ENCODE measurements around the gene REXO5.

REXO5 gene

GRCh38 chr16:20822521-20823325, 16.4 kb downstream of the REXO5 start:
- Histone ChIP-seq H3K27me3 (ENCODE audit: insufficient read depth, low read length, poor library complexity) (no peaks in the 10 kb centered on the region), H3K9me3 (ENCODE audit: insufficient read depth, low read length, severe bottlenecking) (no peaks in the 10 kb centered on the region), H3K4me2 (ENCODE audit: insufficient read depth, low read length) (no peak overlapping the region), H3K4me1 (ENCODE audit: insufficient read depth, low read length) (no peaks in the 10 kb centered on the region), H2AFZ (ENCODE audit: low read depth, low read length) (no peak overlapping the region), H3K4me3 (ENCODE audit: low read depth in 1 of 2, low read length in 2 of 2) (no peak overlapping the region), H3K79me2 (ENCODE audit: insufficient read depth, low read length) (no peaks in the 10 kb centered on the region), H3K36me3 (ENCODE audit: insufficient read depth, low read length) (peaks cover 54% of the 10 kb centered on the region), H3K27ac (ENCODE audit: low read length) (no peak overlapping the region), H4K20me1 (ENCODE audit: insufficient read depth, low read length) (no peaks in the 10 kb centered on the region), H3K9ac (ENCODE audit: low read depth, low read length) (no peak overlapping the region)
- ATAC-seq (ENCODE audit: insufficient read depth, low read depth) (peak; percentile 58), DNase-seq (no peak)
- TF ChIP-seq EZH2 (IDR thresholded peaks at IDR 0.05; ENCODE audit: borderline replicate concordance, low read depth, low read length, severe bottlenecking) (no peak), CTCF (IDR thresholded peaks at IDR 0.05; ENCODE audit: borderline replicate concordance, extremely low read depth, low read length, poor library complexity, severe bottlenecking) (no peak)

- Histone ChIP-seq H3K27ac (ENCODE audit: low read length) (no peak overlapping the region), H2AFZ (ENCODE audit: low read depth, low read length) (no peak overlapping the region), H3K4me3 (ENCODE audit: low read depth in 1 of 2, low read length in 2 of 2) (no peak overlapping the region), H3K9me3 (ENCODE audit: insufficient read depth, low read length, severe bottlenecking) (no peaks in the 10 kb centered on the region), H3K27me3 (ENCODE audit: insufficient read depth, low read length, poor library complexity) (no peaks in the 10 kb centered on the region), H3K4me2 (ENCODE audit: insufficient read depth, low read length) (no peak overlapping the region), H3K79me2 (ENCODE audit: insufficient read depth, low read length) (no peaks in the 10 kb centered on the region), H3K4me1 (ENCODE audit: insufficient read depth, low read length) (no peaks in the 10 kb centered on the region), H4K20me1 (ENCODE audit: insufficient read depth, low read length) (no peaks in the 10 kb centered on the region), H3K9ac (ENCODE audit: low read depth, low read length) (no peak overlapping the region), H3K36me3 (ENCODE audit: insufficient read depth, low read length) (peaks cover 56% of the 10 kb centered on the region)
- no peak for DNase-seq
- no peak for TF ChIP-seq EZH2 (IDR thresholded peaks at IDR 0.05; ENCODE audit: borderline replicate concordance, low read depth, low read length, severe bottlenecking)
- ATAC-seq (ENCODE audit: insufficient read depth, low read depth): no peak
Measured at GRCh38 chr16:20826039-20826566, 19.8 kb downstream of the REXO5 start.

- ATAC-seq (ENCODE audit: insufficient read depth, low read depth) (no peak), DNase-seq (no peak)
- Histone ChIP-seq H3K9me3 (ENCODE audit: insufficient read depth, low read length, severe bottlenecking) (no peaks in the 10 kb centered on the region), H3K4me1 (ENCODE audit: insufficient read depth, low read length) (no peaks in the 10 kb centered on the region), H4K20me1 (ENCODE audit: insufficient read depth, low read length) (no peaks in the 10 kb centered on the region), H3K79me2 (ENCODE audit: insufficient read depth, low read length) (no peaks in the 10 kb centered on the region), H3K36me3 (ENCODE audit: insufficient read depth, low read length) (peaks cover 52% of the 10 kb centered on the region), H2AFZ (ENCODE audit: low read depth, low read length) (no peak overlapping the region), H3K9ac (ENCODE audit: low read depth, low read length) (no peak overlapping the region), H3K27ac (ENCODE audit: low read length) (no peak overlapping the region), H3K27me3 (ENCODE audit: insufficient read depth, low read length, poor library complexity) (no peaks in the 10 kb centered on the region), H3K4me2 (ENCODE audit: insufficient read depth, low read length) (no peak overlapping the region), H3K4me3 (ENCODE audit: low read depth in 1 of 2, low read length in 2 of 2) (no peak overlapping the region)
- TF ChIP-seq CTCF (IDR thresholded peaks at IDR 0.05; ENCODE audit: borderline replicate concordance, extremely low read depth, low read length, poor library complexity, severe bottlenecking): no peak
- TF ChIP-seq EZH2 (IDR thresholded peaks at IDR 0.05; ENCODE audit: borderline replicate concordance, low read depth, low read length, severe bottlenecking): no peak
Measured at GRCh38 chr16:20829536-20829935, 23.2 kb downstream of the REXO5 start.

GRCh38 chr16:20830372-20830771, 24.0 kb downstream of the REXO5 start:
- peaks cover 54% of the 10 kb centered on the region for H3K36me3 ChIP-seq (ENCODE audit: insufficient read depth, low read length)
- H3K9me3 ChIP-seq (ENCODE audit: insufficient read depth, low read length, severe bottlenecking): no peaks in the 10 kb centered on the region
- no peak overlapping the region for H3K27ac ChIP-seq (ENCODE audit: low read length)
- no peak overlapping the region for H2AFZ ChIP-seq (ENCODE audit: low read depth, low read length)
- no peak overlapping the region for H3K4me3 ChIP-seq (ENCODE audit: low read depth in 1 of 2, low read length in 2 of 2)
- H3K27me3 ChIP-seq (ENCODE audit: insufficient read depth, low read length, poor library complexity): no peaks in the 10 kb centered on the region
- ATAC-seq (ENCODE audit: insufficient read depth, low read depth) (no peak), DNase-seq (no peak)
- H3K4me2 ChIP-seq (ENCODE audit: insufficient read depth, low read length): no peak overlapping the region
- no peaks in the 10 kb centered on the region for H4K20me1 ChIP-seq (ENCODE audit: insufficient read depth, low read length)
- TF ChIP-seq CTCF (IDR thresholded peaks at IDR 0.05; ENCODE audit: borderline replicate concordance, extremely low read depth, low read length, poor library complexity, severe bottlenecking): no peak
- TF ChIP-seq EZH2 (IDR thresholded peaks at IDR 0.05; ENCODE audit: borderline replicate concordance, low read depth, low read length, severe bottlenecking): no peak
- H3K4me1 ChIP-seq (ENCODE audit: insufficient read depth, low read length): no peaks in the 10 kb centered on the region
- no peaks in the 10 kb centered on the region for H3K79me2 ChIP-seq (ENCODE audit: insufficient read depth, low read length)
- H3K9ac ChIP-seq (ENCODE audit: low read depth, low read length): no peak overlapping the region
